Measurements from ENCODE around the gene RIOK3. TPM values are rescaled to one million over a fixed set of nuclear protein-coding genes. Genes with fewer than 3 reads are reported as not detected.
"Not testable (repeated sequence)": the region's sequence is repeated elsewhere in the genome, so short reads cannot be mapped to it uniquely, and the experiment has no call there.

The RIOK3 gene
- total RNA-seq, 1 donor from 2014 or later: 84.7 TPM

DNA sequence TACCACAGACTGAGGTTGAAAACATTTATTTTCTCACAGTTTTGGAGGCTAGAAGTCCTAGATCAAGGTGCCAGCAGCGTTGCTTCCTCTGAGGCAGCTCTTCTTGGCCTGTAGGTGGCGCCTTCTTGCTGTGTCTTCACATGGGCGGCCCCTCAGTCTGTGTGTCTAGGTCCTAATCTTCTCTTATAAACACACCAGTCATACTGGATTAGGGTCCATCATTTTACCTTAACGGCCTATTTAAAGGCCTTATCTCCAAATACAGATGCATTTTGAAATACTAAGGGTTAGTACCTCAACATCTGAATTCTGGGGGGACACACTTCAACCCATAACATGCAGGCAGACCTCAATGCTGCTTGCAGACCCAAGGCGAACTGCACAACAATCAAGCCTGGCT, 45.8 kb downstream of the RIOK3 start:
- DNase-seq: no peak

DNA sequence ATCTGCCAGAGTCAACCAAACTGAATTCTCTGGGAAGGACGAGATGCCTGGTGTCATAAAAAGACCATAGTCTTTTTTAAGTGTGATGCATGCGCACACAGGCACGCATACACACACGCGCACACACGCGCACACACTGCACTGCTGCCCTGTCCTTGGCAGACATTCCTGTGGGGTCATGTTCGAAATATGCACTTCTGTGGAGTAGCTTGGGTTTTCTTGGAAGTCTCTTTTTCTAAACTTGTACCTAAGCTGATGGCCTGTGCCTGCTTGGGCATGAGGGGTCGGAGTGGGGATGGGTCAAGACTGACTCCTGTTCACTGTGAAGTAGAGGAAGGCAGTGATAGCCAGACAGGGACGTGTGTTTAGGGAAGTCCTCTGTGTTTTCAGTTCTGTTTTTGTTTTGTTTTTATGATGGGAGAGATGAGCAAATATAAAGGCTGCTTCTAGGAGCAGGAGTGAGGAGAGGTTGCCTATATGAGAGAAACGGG, 46.2 kb downstream of the RIOK3 start:
- DNase-seq: no peak

DNA sequence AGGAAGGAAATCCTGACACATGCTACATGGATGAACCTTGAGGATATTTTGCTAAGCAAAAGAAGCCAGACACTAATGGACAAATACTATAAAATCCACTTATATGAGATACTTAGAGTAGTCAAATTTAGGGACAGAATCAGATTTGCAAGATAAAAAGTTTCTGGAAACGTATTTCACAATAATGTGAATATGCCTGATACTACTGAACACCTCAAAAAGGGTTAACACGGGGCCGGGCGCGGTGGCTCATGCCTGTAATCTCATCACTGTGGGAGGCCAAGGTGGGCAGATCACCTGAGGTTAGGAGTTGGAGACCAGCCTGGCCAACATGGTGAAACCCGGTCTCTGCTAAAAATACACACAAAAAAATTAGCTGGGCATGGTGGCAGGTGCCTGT, 48.5 kb downstream of the RIOK3 start:
- no peak for DNase-seq

DNA sequence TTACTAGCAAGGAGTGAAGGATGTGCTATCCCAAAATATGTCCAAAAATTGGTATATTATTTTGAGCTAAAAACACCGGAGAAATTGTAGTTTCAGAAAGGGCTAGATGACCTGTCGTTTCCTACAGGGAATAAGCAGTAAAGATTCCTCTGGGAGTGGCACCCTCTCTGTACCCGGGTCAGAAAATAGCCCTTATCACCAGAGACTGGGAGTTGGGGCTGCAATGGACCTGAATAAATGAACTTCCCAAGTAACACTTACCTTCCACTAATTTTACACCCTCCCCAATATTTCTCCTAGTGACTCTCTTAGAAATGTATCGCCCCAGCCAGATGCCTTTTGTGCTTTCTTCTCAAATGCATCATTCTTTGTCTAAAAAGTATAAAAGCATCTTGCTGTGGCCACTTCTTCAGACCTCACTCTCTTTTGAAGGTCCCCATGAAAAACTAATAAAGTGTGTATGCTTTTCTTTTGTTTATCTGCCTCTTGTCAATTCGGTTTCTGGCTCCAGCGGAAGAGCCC, 49.5 kb downstream of the RIOK3 start:
- peak; percentile 4 for DNase-seq

DNA sequence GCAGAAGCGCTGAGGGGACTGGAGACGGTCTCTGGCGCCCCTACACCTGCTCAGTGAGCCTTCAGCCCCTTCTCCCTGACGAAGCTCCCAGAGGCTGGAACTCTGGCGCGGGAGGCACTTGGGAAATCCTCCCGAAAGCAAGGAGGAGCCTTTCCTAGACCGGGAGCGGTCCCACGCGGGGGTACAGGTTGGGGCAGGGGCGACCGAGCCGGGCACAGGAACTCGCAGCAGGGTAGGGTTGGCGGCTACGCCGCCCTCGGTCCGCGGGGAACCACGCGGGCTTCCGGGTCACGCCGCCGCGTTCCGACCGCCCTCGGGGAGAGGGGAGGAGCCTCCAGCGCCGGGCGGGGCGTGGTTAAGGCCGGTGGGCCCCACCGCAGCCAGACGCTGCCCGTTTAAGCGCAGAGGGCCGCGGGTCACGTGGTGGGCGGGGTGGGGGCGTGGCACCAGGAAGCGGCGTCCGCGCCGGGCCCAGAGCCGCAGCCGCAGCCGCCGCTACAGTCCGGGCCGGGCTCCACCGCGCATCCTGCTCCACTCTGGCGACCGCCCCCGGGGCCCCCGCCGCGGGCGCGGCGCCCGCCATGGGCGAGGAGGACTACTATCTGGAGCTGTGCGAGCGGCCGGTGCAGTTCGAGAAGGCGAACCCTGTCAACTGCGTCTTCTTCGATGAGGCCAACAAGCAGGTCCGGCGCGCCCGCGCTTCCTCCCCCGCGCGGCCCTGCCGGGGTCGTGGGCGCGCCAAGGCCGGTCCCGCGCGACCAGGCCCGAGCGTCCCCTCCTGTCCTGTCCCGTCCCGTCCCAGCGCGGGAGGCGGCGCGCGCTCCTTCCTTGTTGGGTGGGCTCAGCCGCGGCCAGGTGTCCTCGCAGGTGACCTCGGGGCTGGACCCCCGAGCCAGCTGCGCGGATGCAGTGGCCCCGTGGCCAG, 50.2 kb downstream of the RIOK3 start, which contains the start of gene RMC1:
Gene RMC1 (plus strand): TSS at position 474 of the 925 bp plus-strand sequence. CDS start 108 bp downstream, at position 582.
- DNase-seq: peak; percentile 84

DNA sequence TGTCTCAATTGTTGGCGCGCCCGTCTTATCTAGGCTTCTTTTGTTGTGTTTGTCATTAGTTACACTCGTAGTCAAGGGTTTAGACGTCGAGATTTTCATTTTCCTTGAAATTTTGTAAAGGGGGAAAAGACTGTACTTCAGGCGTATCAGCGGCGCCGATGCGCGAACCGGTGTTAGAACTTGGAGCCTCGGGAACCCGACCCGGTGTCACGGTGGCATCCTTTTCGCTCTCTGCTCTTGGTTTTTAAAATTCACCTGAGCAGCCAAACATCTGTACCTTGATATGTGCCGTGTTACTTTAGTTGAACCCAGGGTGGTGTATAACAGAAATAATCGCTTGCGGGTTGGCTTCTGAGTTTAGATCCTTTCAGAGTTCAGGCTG, 50.9 kb downstream of the RIOK3 start:
- DNase-seq: no peak

DNA sequence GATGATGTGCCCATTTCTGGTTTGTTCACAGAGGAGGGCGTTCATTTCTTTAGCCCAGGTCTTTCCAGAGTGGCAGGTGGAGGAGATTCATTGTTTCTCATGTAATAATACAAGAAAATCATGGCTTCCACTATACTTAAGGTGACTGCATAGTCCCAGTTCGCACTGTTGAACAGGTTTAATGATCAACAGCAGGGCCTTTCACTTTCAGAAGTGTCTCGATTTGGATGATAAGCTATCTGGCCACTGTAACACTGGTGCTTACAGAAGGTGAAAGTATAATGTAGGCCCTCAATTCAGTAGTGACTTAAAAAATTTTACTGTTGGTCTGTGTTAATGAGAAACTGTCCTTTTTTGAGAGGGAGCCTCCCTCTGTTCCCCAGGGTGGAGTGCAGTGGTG, 51.6 kb downstream of the RIOK3 start:
- no peak for DNase-seq

DNA sequence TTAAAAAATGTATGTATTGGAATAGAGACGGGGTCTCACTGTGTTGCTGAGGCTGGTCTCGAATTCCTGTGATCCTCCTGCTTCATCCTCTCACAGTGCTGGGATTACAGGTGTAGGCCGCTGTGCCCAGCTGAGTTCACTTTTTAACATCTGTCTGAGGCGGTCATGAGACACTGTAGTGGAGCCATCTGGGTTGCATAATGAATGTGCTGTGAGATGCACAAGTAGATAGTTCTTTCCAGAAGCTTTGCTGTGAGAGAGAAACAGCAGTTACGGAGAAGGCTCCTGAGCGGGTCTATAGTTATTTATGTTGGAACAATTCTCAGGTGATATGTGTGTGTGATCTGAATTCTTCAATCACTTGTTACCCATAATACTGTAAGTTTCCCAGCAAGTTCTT, 53.3 kb downstream of the RIOK3 start:
- no peak for DNase-seq

DNA sequence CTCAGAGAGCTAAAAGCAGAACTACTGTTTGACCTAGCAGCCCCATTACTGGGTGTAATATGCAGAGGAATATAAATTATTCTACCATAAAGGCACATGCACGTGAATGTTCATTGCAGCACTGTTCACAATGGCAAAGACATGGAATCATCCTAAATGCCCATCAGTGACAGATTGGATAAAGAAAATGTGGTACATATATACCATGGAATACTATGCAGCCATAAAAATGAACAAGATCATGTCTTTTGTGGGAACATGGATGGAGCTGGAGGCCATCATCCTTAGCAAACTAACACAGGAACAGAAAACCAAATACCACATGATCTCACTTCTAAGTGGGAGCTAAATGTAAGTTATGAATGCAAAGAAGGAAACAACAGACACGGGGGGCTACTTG, 57.8 kb downstream of the RIOK3 start:
- DNase-seq: not testable (repeated sequence)

DNA sequence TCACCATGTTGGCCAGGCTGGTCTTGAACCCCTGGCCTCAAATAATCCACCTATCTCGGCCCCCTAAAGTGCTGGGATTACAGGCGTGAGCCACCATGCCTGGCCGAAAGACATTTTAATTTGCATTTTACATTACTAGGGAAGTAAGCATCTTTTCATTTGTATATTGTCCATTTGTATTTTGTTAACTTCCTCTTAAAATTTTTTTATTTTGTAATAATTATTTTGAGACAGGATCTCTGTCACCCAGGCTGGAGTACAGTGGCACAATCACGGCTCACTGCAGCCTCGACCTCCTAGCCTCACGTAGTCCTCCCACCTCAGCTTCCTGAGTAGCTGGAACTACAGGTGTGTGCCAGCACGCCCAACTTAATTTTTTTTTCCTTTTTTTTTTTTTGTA, 59.1 kb downstream of the RIOK3 start:
- DNase-seq: not testable (repeated sequence)

DNA sequence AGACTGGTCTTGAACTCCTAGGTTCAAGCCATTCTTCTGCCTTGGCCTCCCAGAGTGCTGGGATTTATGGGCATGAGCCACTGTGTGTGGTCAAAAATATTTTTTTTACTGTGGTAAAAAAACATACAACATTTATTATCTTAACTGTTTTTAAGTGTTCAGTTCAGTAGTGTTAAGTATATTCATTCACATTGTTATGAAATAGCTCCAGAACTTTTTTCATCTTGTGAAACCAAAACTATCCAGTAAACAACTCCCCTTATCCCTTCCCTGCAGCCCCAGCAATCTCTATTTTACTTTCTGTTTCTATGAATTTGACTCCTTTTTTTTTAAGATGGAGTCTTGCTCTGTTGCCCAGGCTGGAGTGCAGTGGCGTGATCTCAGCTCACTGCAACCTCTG, 59.6 kb downstream of the RIOK3 start:
- no peak for DNase-seq

DNA sequence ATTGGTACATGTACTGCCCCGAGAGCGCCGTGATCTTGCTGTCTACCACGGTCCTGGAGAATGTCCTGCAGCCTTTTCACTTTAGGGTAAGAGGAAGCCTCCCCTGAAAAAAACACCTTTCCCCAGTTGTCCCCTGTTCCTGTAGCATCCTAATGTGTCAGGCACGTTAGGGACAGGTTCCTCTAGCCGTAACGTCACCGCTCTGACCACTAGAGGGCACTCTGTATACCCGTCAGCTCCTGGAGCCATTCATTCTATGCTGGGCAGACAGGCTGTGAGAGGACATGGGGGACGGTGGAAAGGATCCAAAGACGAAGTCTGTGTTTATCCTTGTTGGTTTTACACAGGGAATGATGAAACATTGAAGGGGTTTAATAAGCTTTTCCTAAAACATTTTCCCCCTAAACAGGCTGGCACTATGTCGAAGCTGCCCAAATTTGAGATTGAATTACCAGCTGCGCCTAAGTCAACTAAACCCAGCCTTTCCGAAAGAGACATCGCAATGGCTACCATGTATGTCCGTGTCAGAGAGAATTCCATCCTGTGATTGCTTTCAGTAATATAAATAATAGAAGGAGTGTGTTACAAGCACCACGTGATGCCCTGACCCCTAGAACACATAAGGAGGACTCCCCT, 62.9 kb downstream of the RIOK3 start:
- peak; percentile 27 for DNase-seq

DNA sequence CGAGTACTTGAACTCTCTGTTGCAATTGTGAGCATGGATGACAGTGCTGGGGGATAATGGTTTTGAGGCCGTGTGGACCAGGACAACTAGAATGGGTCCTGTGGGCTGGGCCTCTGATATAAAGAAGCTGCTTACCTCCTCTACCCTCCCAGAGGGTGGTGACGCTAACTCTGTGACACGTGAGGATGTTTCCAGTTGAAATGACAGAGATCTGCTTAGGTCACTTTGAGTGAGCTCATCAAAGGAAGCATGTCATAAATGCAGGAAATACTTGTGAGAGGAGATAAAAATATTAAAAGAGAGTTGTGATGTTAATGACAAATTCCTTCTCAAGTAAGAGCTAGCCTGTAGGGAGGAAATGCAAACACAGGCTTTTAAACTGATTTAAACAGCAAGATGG, 66.6 kb downstream of the RIOK3 start:
- no peak for DNase-seq

DNA sequence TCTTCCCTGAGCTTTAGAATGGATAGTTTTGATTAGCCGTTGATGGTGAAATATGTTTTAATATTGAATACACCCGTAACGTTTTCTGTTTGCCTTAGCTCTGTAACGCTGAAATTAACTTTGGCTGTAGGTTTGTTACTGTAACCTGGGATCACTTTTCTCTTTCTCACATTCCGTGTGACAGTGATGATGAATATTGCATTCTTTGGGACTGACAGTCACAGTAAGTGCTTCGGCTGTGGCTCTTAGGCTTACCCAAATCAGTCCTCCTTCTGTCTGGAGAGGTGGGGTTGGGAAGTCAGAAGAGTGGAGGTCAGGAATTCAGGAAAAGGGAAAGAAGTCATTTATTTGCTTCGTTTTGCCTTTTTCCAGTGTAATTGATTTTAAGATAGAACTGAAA, 68.2 kb downstream of the RIOK3 start:
- no peak for DNase-seq

DNA sequence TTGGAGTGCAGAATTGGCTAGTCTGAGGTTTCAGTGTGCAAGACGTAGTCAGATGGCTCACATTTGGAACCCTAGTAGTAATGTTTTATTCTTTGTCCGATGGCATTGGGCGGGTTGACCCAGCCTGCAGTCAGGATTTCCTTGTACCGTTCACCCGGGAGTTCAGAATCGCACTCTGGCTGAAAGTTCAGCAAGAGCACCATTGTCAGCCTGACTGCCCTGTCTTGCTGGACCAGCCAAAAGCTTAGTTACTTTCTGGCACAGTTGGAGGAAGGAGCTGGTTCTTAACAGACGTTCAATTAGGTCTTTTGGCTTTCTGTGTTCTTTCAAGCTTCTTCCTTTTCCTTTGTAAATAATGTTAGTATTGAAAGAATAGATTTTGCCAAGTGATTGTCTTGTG, 68.8 kb downstream of the RIOK3 start:
- DNase-seq: no peak

DNA sequence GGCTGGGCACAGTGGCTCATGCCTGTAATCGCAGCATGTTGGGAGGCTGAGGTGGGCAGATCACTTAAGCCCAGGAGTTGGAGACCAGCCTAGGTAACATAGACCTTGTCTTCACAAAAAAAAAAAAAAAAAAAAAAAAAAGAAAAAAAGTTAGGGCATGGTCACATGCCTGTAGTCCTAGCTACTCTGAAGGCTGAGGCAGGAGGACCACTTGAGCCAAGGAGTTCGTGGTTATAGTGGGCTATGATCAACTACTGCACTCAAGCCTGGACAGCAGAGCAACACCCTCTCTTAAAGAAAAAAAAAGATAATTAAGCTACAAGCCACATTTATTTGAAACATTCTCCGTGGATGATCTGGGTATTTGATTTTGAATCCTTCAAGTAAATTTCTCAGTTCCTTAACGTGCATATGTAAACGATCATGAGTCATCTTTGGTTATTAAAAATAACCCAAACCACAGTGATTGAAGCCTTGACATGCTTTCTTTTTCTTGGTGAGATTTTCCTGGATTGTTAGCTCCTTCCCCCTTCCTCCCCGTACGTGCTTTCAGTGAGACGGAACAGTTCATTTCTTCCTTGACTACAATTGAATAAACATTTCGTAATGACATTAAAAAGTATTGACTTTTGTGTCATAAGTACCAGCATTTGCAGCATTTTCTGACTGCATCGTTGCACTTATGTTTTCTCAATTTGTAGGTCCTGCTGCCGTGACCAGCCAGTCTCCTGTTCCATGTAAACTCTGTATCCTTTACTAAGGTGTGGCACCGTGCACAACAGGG, 70.5 kb downstream of the RIOK3 start:
- peak; percentile 33 for DNase-seq

DNA sequence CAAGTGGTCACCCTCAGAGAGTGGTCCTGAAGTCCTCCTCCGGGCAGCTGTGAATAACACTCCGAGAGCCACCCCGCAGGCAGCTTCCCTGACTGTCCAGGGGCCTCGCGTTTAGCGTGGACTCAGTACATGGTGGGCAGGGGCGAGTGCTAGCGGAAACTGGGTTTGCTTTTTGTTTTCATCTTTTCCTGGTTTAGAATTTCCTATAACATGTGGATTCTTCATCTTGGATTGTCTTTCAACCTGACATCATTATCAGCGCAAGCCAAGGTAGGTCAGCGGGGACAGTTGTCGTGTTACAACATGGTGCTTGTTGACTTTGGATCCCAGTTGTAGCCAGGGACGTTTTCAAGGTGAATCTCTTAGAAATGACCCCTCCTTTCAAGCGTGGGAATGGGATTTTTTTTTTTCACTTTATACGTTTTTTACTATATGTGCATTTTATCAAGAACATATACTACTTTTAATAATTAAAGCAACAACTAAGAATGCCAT, 71.2 kb downstream of the RIOK3 start:
- DNase-seq: no peak

DNA sequence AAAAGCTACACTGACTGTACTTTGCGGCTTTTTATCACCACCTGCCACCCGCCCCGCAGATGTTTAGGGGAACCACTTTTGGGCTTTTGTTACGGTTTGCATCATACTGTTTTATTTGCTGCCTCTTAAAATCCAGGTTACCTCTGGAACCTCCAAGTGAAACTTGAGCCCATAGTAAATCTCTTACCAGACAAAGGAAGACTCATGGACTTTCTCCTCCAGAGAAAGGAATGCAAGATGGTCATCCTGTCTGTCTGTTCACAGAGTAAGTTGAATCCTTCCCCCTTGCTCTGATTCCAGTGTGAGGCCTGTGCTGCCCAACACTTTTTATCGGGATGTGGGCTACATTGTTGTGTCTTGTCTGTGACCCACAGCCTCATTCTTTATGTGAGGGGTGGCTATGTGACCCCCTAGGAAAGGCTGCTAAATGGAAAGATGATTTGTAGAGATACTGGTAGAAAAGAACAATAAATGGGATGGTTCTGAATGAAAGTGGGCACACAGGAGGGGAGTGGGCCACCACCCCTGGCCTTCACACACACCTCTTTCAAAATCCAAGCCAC, 73.5 kb downstream of the RIOK3 start:
- DNase-seq: no peak

DNA sequence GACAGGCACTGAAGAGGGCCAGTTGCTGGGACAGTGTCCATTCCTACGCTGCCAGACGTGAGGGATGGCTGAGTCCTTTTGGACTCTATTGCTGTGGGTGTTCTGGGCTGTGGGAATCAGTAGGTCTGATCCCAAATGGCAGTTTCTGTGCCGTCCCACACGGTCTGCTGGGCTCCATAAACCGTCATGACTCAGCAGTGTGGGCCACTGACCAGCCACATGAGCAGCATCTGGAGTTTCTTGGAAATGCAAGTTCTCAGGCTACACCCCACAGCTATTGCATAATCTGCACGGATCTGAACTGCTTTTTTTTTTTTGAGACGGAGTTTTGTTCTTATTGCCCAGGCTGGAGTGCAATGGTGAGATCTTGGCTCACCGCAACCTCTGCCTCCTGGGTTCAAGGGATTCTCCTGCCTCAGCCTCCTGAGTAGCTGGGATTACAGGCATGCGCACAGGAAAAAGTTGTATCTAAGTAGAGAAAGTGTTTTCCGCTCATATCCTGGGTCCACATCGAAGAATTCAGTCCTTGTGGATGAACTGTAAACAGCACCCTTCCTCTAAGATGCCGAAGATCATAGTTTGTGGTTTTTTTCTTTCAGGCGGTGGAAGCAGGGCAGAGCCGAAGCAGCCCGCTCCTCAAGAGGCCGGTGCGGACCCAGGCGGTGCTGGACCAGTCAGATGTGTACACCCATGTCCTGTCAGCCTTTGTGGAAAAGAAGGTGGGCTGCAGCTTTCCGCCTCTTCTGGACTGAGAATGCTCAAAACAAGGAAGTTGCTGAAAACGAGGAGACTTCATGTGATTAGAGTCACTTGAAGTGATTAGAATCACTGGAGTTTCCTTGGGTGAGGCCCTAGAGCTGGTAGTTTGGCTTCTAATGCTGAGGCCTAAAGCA, 75.7 kb downstream of the RIOK3 start:
- DNase-seq: no peak

DNA sequence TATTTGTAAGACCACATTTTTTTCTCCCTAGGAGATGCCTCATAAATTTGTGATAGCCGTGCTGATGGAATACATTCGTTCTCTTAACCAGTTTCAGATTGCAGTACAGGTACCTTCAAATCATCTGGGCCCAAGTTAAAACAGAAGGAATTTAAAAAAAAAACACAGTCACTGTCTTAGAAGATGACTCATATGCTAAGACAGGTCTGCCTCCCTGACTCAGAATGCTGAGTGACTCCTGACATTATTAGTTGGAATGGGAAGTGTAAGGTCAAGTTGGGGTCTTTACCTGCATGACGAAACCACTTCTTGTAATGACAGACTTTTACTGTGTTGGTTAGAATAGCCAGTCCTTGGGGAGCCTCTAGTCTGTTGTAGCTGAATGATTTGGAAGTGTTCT, 76.5 kb downstream of the RIOK3 start:
- no peak for DNase-seq

DNA sequence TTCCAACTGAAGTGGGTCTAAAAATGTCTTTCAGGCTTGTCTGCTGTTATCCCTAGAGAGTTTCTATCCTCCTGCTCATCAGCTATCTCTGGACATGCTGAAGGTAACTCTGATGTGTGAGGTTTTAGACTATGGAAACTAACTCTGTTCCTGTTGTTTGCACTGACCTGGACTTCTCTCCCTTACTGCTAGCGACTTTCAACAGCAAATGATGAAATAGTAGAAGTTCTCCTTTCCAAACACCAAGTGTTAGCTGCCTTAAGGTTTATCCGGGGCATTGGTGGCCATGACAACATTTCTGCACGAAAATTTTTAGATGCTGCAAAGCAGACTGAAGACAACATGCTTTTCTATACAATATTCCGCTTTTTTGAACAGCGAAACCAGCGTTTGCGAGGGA, 77.1 kb downstream of the RIOK3 start:
- no peak for DNase-seq

Measured in skin of body (tissue), 2 donors.